BLaER1 (cell line): Measurements from ENCODE around the gene FTO.
"Not testable (repeated sequence)": the region's sequence is repeated elsewhere in the genome, so short reads cannot be mapped to it uniquely, and the experiment has no call there.

Experiments used
- H3K27ac ChIP-seq: shearing (Covaris generic); formaldehyde crosslinking; 2 replicates; pipeline ENCODE4 v1.8.1; 2022
- H3K27me3 ChIP-seq: shearing (Covaris generic); formaldehyde crosslinking; 2 replicates; pipeline ENCODE4 v1.8.1; 2022
- H3K36me3 ChIP-seq: shearing (Covaris generic); formaldehyde crosslinking; 2 replicates; pipeline ENCODE4 v1.8.1; 2022
- H3K4me1 ChIP-seq: shearing (Covaris generic); formaldehyde crosslinking; 2 replicates; pipeline ENCODE4 v1.8.1; 2022
- H3K4me2 ChIP-seq: shearing (Covaris generic); formaldehyde crosslinking; 2 replicates; pipeline ENCODE4 v1.8.1; 2022
- H3K4me3 ChIP-seq: shearing (Covaris generic); formaldehyde crosslinking; 2 replicates; pipeline ENCODE4 v1.8.1; 2022
- H3K9ac ChIP-seq: shearing (Covaris generic); formaldehyde crosslinking; 2 replicates; pipeline ENCODE4 v1.8.1; 2022
- H3K9me3 ChIP-seq: shearing (Covaris generic); formaldehyde crosslinking; 2 replicates; pipeline ENCODE4 v1.8.1; 2022
- H4K20me1 ChIP-seq: shearing (Covaris generic); formaldehyde crosslinking; 2 replicates; pipeline ENCODE4 v1.8.1; 2022
- Cebpa-rat ChIP-seq: shearing (Covaris generic); IDR thresholded peaks from 2 replicates; pipeline ENCODE4 v1.8.1; 2022

The FTO gene

DNA sequence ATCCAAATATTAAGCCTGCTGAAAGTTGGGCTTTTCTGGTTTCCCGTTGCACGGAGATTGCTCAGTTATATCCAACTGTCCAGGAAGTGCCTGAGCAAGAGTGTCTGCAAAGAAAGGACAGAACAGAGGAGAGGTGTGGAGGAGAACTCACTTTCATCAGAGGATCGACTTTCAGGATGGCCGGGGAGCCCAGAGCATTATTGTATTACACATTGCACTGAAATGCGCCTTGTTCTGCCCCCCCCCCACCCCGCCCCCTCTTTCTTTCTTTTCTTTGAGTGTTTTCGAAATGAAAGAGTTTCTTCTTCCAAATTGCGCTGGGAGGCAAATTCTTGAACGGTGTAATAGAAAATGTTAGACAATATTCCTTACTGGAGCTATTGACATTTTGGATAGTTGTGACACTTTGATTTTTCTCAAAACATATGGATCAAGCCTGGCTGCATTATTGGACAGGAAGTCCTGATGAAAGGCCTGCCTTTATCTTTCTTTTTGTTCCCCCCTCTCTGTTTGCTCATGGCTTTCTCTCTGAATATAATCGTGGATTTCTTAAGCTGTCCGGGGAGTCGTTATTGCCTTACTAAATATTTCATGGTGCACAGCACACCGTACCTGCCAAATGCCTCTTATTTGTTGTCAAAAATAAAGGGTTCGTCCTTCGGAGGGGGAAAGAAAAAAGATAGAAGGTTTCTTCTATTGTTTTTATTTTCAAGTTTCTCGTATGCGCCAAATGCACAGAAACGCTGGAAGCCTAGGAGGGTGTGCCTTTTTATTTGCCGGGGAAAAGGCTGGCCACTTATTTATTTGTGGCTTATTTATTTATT, 471.8 kb downstream of the FTO start:
- H3K9me3 ChIP-seq, result no peaks in the 10 kb centered on the region
- TF ChIP-seq Cebpa-rat, result no peak
- H3K4me3 ChIP-seq, result no peak overlapping the region
- H3K27me3 ChIP-seq, result 0 out of 2 replicates have a peak, but pooled peaks cover 4% of the 10 kb centered on the region
- H3K27ac ChIP-seq, result no peak overlapping the region
- no peaks in the 10 kb centered on the region for H3K36me3 ChIP-seq
- no peaks in the 10 kb centered on the region for H4K20me1 ChIP-seq
- H3K4me1 ChIP-seq, result no peaks in the 10 kb centered on the region
- no peak overlapping the region for H3K9ac ChIP-seq
- H3K4me2 ChIP-seq, result no peak overlapping the region

DNA sequence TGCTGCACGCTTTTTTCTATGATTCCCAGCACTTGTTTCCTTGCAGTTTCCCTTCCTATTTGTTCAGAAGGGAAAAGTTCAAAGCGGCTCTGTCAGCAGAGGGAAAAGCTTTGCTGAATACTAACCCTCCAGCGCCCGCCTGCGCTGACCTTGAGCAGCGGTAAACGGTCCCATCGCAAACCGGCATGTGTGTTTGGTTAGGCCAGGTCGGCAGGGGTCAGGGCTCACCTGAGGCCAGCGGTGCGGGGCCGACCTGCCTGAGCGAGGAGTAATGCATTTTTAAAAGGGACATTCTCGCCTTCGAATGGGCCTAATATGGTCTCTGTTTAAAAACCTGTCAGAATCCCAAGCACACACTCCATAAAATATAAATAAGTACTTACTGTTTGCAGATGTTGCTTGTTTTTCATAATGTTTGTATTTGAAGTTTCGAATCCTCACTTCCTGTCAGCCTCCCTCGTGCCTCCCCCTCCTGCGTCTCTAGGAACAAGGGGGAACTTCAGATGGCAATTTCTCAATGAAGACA, 472.5 kb downstream of the FTO start:
- TF ChIP-seq Cebpa-rat, result no peak
- Histone ChIP-seq H3K4me2 (no peak overlapping the region), H3K4me1 (no peaks in the 10 kb centered on the region), H3K27me3 (0 out of 2 replicates have a peak, but pooled peaks cover 4% of the 10 kb centered on the region), H3K9ac (no peak overlapping the region), H4K20me1 (no peaks in the 10 kb centered on the region), H3K4me3 (no peak overlapping the region), H3K27ac (no peak overlapping the region), H3K9me3 (no peaks in the 10 kb centered on the region), H3K36me3 (no peaks in the 10 kb centered on the region)

DNA sequence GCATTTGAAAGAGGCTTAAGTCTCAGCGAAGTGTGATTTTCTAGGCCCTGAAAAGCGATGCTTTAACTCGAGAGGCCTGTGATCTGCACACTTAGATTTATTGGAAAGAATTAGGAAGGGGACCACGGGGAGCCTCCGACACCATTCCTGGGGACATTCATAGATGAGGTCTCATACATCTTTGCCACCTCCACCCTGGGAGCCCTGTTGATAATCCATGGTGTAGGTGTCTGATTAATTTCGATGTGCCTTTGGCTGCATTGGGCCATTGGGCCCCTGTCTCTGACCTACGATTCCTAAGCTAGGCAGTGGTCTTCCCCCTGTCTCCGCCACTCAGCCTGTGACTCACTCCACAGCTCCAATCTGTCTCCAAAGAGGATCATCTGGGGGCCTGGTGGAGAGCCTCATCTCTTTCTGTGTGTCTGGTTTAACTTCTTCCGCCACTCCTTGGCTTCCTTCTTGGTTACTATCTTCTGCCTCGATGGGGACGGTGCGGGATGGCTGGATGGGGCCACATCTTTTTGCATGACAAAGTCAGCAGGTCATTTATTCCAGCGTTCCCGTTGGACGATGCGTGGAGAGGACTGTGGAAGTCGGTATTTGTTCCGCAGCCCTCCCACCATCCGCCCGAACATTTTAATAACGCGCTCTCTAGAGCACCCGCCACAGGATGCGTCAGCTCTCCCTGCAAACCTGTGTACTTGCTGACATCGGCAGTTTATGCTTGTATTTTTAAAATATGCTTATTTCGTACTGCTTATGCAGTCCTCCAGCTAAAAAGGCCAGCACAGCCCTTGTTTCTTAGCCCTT, 473.3 kb downstream of the FTO start:
- Histone ChIP-seq H3K9me3 (no peaks in the 10 kb centered on the region), H3K4me1 (no peaks in the 10 kb centered on the region), H3K27ac (no peak overlapping the region), H4K20me1 (no peaks in the 10 kb centered on the region), H3K36me3 (no peaks in the 10 kb centered on the region), H3K27me3 (0 out of 2 replicates have a peak, but pooled peaks cover under 1% of the 10 kb centered on the region), H3K4me3 (no peak overlapping the region), H3K4me2 (no peak overlapping the region), H3K9ac (no peak overlapping the region)
- TF ChIP-seq Cebpa-rat, result no peak

DNA sequence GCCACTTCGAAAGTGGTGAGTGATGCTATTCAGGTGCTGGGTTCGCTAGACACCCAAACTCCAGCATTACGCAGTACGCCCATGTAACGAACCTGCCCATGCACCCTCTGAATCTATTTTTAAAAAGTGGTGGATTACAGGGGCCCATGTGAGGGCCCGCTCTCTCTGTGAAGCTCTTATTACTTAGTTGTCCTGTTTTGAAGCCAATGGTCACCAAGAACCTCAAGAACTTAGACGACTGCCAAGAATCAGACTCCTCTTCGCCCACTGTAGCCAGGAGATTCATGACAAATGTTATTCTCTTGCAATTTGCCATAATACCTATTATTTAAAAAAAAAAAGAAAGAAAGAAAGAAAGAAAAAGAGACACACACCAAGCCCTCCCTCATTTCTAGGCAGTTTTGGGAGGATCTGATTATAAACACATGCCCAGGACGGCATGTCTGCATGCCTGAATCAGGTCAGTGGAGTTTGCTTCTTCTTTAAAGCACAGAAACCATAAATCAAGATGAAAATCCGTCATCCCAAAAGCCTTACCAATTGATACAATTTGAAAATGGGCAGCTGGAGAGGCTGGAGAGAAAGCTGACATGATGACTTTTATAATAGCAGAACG, 474.0 kb downstream of the FTO start:
- no peak for TF ChIP-seq Cebpa-rat
- no peak overlapping the region for H3K4me2 ChIP-seq
- no peaks in the 10 kb centered on the region for H3K4me1 ChIP-seq
- H3K27me3 ChIP-seq, result no peaks in the 10 kb centered on the region
- no peaks in the 10 kb centered on the region for H3K36me3 ChIP-seq
- no peak overlapping the region for H3K9ac ChIP-seq
- no peaks in the 10 kb centered on the region for H4K20me1 ChIP-seq
- no peak overlapping the region for H3K27ac ChIP-seq
- no peak overlapping the region for H3K4me3 ChIP-seq
- H3K9me3 ChIP-seq, result no peaks in the 10 kb centered on the region

DNA sequence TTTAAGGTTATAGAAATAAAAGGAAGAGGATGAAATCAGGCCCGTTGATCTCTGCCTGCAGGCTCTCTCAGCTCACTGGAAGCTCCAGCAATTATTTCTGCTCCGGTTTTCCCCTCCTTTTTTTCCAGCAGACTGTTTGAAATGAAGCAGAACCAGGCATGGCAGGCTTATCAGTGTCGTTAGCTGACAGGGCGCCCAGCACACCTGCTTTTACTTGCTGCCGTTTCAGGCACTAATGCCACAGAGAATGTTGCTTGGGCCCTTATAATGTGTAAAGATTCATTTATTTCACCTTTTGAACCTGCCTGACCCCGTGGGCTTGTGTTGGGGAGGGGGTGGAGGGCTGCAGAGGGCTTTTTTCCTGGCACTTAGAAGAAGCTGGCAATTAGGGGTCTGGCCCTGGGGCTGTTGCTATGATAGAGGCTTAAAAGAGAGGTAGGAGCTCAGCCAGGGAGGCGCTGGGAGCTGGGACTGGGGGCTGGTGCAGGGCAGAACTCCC, 474.6 kb downstream of the FTO start:
- no peak for TF ChIP-seq Cebpa-rat
- Histone ChIP-seq H3K4me3 (no peak overlapping the region), H3K4me1 (no peaks in the 10 kb centered on the region), H3K27me3 (no peaks in the 10 kb centered on the region), H3K4me2 (no peak overlapping the region), H3K27ac (no peak overlapping the region), H3K9me3 (no peaks in the 10 kb centered on the region), H3K9ac (no peak overlapping the region), H3K36me3 (no peaks in the 10 kb centered on the region), H4K20me1 (no peaks in the 10 kb centered on the region)

DNA sequence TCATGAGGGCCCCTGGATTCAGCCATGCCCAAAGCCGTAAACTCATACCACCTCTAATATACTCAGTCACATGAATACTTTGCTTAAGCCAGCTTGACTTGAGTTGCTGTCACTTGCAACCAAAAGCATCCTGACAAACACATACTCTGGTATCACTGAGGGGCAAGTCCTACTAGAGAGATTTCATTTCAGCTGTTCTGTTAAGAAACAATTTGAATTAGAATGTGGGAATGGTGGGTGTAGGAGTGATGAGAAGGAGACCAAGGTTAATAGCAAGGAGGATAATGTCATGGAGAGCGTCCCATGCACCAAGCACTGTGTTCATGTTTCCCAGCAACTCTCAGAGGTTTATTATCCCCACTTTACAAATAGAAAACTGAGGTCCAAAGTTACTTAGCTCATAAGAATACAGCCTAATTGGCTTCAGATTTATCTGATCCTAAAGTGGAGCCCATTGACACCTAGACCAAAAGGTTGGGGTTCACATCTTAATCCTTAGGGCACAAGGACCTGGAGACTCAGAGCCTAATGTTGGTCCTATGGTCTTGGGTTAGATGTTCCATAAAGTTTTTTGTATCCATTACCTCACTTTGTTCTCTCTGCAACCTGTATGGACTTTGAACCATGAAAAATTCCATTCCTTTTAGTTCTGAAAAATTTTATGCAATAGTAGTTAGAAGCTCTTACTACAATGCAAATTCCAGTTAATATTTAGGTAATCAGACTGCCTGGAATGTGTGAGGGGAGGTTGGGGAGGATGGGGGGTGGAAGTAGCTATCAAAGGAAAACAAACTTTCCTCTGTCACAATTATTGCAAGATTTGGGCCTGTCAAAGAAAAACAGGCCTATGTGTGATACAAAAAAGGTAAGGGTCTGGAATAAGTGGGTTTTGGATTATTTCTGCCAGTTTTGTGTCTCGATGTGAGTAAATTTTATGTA, 476.7 kb downstream of the FTO start:
- Histone ChIP-seq H3K9ac (no peak overlapping the region), H3K4me1 (no peaks in the 10 kb centered on the region), H3K27ac (no peak overlapping the region), H4K20me1 (no peaks in the 10 kb centered on the region), H3K4me2 (no peak overlapping the region), H3K27me3 (no peaks in the 10 kb centered on the region), H3K9me3 (no peaks in the 10 kb centered on the region), H3K4me3 (no peak overlapping the region), H3K36me3 (no peaks in the 10 kb centered on the region)
- no peak for TF ChIP-seq Cebpa-rat

DNA sequence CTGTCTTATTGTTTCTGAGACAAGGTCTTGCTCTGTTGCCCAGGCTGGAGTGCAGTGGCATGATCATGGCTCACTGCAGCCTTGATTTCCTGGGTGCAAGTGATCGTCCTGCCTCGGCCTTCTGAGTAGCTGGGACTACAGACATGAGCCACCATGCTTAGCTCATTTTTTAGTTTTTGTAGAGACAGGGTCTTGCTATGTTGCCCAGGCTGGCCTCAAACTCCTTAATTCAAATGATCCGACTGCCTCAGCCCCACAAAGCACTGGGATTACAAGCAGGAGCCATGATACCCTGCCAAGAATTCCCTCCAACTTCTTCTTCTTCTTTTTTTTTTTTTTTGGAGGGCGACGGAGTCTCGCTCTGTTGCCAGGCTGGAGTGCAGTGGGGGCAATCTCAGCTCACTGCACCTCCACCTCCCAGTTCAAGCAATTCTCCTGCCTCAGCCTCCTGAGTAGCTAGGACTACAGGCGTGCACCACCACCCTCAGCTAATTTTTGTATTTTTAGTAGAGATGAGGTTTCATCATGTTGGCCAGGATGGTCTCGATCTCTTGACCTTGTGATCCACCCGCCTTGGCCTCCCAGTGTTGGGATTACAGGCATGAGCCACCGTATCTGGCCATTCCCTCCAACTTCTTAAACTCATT, 477.9 kb downstream of the FTO start:
- H3K4me1 ChIP-seq, result not testable (repeated sequence)

DNA sequence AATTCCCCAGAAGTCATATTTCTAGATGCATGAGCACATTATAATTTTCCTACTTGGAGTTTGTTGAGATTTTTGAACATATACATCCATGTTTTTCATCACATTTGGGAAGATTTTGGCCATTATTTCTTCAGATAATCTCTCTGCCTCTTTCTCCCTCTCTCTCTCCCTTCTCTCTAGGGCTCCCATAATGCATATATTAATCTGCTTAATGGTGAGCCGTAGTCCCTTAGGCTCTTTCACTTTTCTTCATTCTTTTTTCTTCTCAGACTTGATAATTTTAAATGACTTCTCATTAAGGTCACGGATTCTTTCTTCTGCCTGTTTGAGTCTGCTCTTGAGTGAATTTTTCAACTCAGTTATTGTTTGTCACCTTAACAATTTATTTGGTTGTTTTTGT, 481.1 kb downstream of the FTO start:
- no peaks in the 10 kb centered on the region for H3K9me3 ChIP-seq
- H3K27ac ChIP-seq, result no peak overlapping the region
- H3K4me1 ChIP-seq, result no peaks in the 10 kb centered on the region
- no peaks in the 10 kb centered on the region for H3K27me3 ChIP-seq
- no peaks in the 10 kb centered on the region for H4K20me1 ChIP-seq
- TF ChIP-seq Cebpa-rat, result no peak
- H3K9ac ChIP-seq, result no peak overlapping the region
- no peaks in the 10 kb centered on the region for H3K36me3 ChIP-seq
- no peak overlapping the region for H3K4me3 ChIP-seq
- H3K4me2 ChIP-seq, result no peak overlapping the region

More for the DNA sequence above, 477.9 kb downstream of the FTO start:
- H3K27me3 ChIP-seq, H3K4me3 ChIP-seq, H3K27ac ChIP-seq, H3K9ac ChIP-seq, H3K4me2 ChIP-seq, H3K36me3 ChIP-seq, H3K9me3 ChIP-seq, H4K20me1 ChIP-seq: not testable (repeated sequence)
